AG04449 (cell line): ENCODE measurements around the gene NR1I3.
"Not testable (repeated sequence)": the region's sequence is repeated elsewhere in the genome, so short reads cannot be mapped to it uniquely, and the experiment has no call there.

Experiments used
- CTCF ChIA-PET: fragments of 350-600 bp; formaldehyde crosslinking; extraction: SDS; loops from one replicate; lab custom pipeline; 2021; ENCODE audit warnings: antibody characterized with exemption; lab: Yijun Ruan, JAX
- POLR2A ChIA-PET: fragments of 400-600, 350-600 bp; formaldehyde crosslinking; extraction: SDS; loops from one replicate; lab custom pipeline; 2020; ENCODE audit warnings: antibody characterized with exemption, inconsistent platforms; lab: Yijun Ruan, JAX
- DNase-seq: peaks from one replicate; pipeline ENCODE4 v3.0.0-alpha.2; 2010; ENCODE audit warnings: low read depth, low spot score
- H3K4me3 ChIP-seq: 2 replicates; pipeline ENCODE4 v1.5.1; 2011; ENCODE audit warnings: low read depth, mild to moderate bottlenecking, control low read depth, low read length
- CTCF ChIP-seq: IDR thresholded peaks from one replicate; pipeline ENCODE4 v1.5.1; 2011; ENCODE audit warnings: mild to moderate bottlenecking, moderate library complexity, low read length, control low read depth, inconsistent platforms; ENCODE audit not compliant: insufficient read depth; ENCODE audit errors: missing control alignments

The NR1I3 gene

GRCh38 chr1:161227196-161227871 lies 10.7 kb downstream of the NR1I3 start:
- ChIA-PET POLR2A (no interaction called here), CTCF (interaction anchor here (0.6 to 23.5 kb wide), 36 partner anchors 9 to 239 kb away, joined by 3 to 758 read pairs (median 10); partner anchors contain the start of genes ADAMTS4, CFAP126, FCER1G and NDUFS2)
- peak; percentile 23 for DNase-seq
- peak overlapping the region; percentile 9; the same call in 1 of the 2 replicates for H3K4me3 ChIP-seq
- peak; percentile 75 for TF ChIP-seq CTCF

GRCh38 chr1:161226759-161227158 lies 11.2 kb downstream of the NR1I3 start:
- peak overlapping the region; percentile 95 for H3K4me3 ChIP-seq
- TF ChIP-seq CTCF = no peak
- ChIA-PET POLR2A (no interaction called here), CTCF (interaction anchor here (0.5 to 23.5 kb wide), 35 partner anchors 9 to 239 kb away, joined by 3 to 758 read pairs (median 10); partner anchors contain the start of genes ADAMTS4, CFAP126, FCER1G and NDUFS2)
- no peak for DNase-seq

GRCh38 chr1:161226320-161226711 lies 11.7 kb downstream of the NR1I3 start:
- CTCF ChIA-PET = interaction anchor here (0.5 to 23.5 kb wide), 34 partner anchors 8 to 238 kb away, joined by 3 to 758 read pairs (median 10); partner anchors contain the start of genes ADAMTS4, CFAP126, FCER1G and NDUFS2
- DNase-seq = no peak
- POLR2A ChIA-PET = interaction anchor here (1.2 to 1.3 kb wide), 2 partner anchors 29 to 163 kb away, joined by 5 to 9 read pairs; no protein-coding TSS in a partner anchor
- TF ChIP-seq CTCF = no peak
- peak overlapping the region; percentile 95 for H3K4me3 ChIP-seq

GRCh38 chr1:161225534-161226319 lies 12.3 kb downstream of the NR1I3 start, which contains the start of gene TOMM40L:
Gene TOMM40L (plus strand): TSS chr1:161226060. CDS start chr1:161226490, 430 bp downstream.
- DNase-seq = peak; percentile 99
- H3K4me3 ChIP-seq = peak within 1 kb of the TSS; percentile 95
- ChIA-PET POLR2A (interaction anchor here (0.7 to 1.3 kb wide), 6 partner anchors 8 to 164 kb away, joined by 4 to 9 read pairs (median 5); partner anchors contain the start of genes ADAMTS4, NDUFS2 and SDHC), CTCF (interaction anchor here (0.8 to 23.5 kb wide), 29 partner anchors 8 to 163 kb away, joined by 3 to 758 read pairs (median 10); partner anchors contain the start of genes ADAMTS4, CFAP126, FCER1G and NDUFS2)
- TF ChIP-seq CTCF = peak; percentile 77

GRCh38 chr1:161225178-161225533 lies 12.8 kb downstream of the NR1I3 start:
- ChIA-PET POLR2A (interaction anchor here (0.7 to 1.3 kb wide), 6 partner anchors 8 to 165 kb away, joined by 4 to 9 read pairs (median 5); partner anchors contain the start of genes ADAMTS4, NDUFS2 and SDHC), CTCF (interaction anchor here (0.8 to 23.5 kb wide), 23 partner anchors 7 to 163 kb away, joined by 3 to 758 read pairs (median 24); partner anchors contain the start of genes ADAMTS4, CFAP126, FCER1G and NDUFS2)
- no peak overlapping the region for H3K4me3 ChIP-seq
- TF ChIP-seq CTCF = no peak
- no peak for DNase-seq

- POLR2A ChIA-PET, DNase-seq, H3K4me3 ChIP-seq: not testable (repeated sequence)
- CTCF ChIA-PET = interaction anchor here (0.9 to 23.5 kb wide), 15 partner anchors 7 to 157 kb away, joined by 3 to 758 read pairs (median 37); partner anchors contain the start of genes ADAMTS4, FCER1G, NDUFS2 and NR1I3
These were observed 13.3 kb downstream of the NR1I3 start for GRCh38 chr1:161224695-161225087.
